Stimulated activated CD8-positive, alpha-beta memory T cell treated with anti-CD3 and anti-CD28 coated beads, Interleukin-12 subunit alpha, Interleukin-12 subunit beta, amount 100 ng/mL, for 24 hours (primary cell): ENCODE data around the gene C4orf50.

Experiments used
- DNase-seq: peaks from one replicate; pipeline ENCODE4 v3.0.0-alpha.2; 2020; ENCODE audit errors: extremely low read depth

Gene C4orf50

DNA sequence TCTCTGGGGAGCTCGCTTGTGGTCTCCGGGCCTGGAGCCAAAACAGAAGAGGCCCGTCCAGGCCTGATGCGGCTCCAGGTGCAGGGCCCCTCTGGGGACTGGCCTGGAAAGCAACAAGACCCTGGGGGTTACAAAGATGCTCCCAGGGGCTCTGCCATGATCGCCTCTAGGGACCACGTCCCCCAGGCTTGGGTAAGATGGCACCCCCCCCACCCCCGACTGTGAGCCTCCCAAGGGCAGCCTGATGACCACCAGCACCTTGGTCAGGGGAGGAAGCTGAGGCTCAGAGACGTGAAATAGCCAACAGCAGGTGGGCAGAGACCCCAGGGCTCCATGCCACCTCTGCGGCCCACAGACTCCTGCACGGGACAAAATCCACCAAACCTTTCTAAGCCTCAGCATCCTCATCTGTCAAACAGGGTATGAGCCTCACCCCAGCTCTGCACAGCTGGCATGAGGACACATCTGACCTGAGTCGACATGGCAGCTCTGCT lies 25.4 kb downstream of the C4orf50 start:
- DNase-seq = no peak

DNA sequence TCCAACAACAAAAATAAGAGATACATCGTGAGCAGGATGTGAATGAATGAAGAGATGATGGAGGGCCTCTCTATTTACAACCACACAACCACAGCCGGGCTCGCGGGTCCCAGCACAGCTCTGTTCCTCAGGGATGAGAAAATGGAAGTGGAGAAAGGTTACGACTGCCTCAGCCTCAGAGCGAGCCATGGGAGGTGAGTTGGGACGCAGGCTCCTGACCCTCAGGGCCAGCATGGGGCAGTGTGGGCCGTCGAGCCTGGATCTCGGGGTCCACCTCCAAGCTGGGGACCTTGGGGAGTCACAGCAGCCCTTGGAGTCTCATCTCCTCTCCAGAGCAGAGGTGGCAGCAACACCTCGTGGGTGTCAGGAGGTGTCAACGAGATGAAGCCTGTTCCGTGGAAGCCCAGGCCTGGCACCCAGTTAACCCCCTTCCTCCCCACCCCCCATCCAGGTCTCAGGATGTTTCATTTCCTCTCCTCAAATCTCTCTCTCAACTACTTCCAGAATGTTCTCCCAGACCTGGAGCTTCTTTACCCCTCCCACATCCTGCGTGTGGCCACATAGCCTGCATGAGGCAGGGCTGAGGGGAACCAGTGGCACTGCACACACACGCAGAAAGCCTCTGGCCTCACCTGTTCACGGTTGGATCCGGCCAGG lies 25.9 kb downstream of the C4orf50 start:
- DNase-seq = no peak

DNA sequence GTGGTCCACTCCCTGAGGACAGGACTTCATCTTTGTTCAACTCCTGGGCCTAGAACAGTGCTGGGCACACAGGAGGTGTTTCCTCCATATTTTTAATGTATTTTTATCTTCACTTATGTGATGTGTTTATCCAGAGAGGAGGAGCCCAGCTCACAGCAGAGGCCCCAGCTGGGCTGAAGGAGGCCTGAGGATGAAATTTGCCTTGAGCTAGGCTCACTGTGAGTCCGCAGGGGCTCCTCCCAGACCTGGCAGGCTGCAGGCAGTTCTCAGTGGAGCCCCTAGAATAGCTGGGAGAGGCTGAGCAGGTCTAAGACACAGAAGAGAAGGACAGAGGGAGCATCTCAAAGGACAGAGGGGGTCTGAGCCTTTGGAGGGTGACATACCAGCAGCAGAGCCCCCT lies 26.8 kb downstream of the C4orf50 start:
- no peak for DNase-seq

DNA sequence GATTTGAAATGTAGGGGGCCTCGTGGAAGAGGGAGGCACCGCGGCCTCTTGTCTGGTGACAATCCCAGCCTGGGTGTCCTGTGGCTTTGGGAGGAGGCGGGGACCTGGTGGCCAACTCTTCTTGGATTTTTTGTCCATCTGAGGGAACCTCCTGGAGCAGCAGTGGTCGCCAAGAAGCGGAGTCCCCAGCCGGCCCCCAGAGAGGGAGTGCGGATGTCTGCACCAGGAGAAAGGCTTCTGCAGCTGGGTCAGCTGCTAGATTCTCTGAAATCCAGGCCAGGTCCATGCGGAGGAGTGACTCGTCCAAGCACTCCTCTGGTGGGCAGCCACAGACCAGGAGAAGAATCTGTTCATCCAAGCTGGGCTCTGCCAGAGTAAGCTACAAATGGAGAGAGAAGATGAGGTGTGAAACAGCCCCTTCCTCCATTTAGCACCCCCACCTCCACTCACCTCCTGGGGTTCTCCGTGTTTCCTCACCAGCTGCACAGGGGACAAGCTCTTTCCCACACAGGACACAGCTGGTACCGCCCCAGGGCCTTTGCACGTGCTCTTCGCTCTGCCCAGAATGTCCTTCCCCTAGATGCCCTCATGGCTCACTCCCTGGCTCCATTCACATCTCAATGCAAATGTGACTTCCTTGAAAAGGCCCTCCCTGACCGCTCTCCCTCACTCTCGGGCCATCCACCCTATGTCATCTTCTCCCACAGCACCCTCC lies 27.6 kb downstream of the C4orf50 start:
- DNase-seq = no peak

DNA sequence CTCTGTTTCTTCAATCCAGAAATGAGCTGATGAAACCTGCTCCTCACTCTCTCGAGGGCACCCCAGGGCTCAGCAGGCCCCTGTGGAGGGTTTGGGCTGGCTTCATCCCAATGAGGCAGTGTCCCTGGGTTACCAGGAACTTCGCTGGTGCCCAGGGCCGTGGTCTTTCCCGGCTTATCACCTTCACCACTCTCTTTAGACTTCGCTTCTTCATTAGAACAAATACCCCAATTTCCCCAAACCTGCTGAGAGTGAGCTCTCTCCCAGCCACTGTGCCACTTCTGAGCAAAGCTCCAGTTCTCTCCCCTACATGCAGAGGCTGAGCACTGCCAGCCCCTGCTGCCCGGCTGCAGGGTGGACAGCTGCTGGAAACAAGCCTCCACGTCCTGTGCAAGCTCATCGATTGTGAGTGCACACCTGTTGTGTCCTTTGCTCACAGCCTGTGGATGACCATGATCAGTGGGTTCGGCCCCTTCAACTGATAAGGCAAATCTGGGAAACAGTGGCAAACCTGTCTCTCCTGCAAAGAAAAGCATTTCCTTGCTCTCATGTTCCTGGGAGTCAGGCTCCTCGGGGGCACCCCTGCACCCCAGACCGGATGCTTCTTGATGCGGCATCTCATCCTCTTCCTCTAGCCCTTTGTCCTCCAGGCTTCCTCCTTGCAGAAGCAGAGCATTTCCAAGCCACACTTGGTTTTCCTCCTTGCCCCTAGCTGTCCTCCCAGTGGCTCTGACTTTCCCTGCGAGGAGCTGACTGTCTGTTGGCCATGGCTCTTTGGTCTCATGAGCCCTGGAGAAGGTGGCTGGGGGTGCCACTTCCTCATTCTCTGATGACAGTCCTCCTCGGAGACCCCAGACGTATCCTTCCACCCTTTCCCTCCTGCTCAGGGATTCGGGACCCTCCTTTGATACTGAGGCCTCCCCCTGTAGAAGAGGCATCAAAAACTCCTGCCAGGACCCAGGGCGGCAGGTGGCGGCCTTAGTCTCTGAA lies 28.7 kb downstream of the C4orf50 start:
- no peak for DNase-seq

DNA sequence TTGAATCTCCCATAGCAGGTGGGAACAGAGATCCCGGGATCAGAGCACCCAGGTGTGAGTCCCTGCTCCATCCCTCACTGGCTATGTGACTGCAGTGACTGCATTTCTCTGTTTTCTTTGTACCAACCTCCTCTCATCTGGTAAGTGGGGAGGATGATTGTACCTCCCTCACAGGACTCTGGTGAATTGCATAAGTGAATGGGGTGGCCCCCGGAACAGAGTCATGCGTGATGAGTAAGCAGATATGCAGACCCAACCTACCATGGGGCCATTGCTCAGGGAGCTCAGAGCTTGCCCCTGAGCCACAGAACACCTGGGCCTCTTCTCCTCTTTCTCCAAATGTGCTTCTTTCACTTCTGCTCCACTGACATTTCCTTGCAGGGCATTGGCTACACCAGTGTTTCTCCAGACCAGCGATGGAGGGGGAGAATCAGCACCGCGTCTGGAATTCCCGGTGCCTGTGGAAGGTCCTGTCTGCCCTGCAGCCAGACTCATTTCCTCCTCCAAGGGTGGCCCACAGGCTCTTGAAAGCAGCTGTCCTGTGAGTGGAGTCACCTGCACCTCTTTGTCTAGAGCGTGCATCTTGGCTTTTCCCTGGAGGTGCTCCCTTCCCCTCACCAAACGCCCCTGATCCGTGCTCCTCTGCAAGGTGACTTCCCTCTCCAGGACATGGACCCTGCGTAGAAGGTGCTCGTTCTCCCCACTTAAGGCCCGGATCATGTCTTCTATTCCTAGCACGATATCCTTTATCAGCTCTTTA lies 30.0 kb downstream of the C4orf50 start:
- DNase-seq = no peak

DNA sequence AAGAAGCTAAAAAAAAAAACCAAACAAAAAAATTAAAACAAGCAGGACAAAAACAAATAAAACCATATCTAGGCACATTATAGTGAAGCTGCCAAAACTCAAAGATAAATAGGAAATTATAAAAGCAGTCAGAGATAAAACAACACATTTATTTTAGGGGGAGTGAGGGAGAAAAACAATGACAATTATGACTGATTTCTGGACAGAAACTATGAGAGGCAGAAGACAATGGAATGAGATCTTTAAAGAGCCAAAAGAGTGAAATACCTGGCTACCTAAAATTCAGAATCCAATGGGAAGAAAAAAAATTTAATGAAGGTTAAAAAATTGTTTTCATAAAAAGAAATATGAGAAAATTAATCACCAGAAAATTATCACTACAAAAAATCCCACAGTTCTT lies 33.4 kb downstream of the C4orf50 start:
- no peak for DNase-seq

DNA sequence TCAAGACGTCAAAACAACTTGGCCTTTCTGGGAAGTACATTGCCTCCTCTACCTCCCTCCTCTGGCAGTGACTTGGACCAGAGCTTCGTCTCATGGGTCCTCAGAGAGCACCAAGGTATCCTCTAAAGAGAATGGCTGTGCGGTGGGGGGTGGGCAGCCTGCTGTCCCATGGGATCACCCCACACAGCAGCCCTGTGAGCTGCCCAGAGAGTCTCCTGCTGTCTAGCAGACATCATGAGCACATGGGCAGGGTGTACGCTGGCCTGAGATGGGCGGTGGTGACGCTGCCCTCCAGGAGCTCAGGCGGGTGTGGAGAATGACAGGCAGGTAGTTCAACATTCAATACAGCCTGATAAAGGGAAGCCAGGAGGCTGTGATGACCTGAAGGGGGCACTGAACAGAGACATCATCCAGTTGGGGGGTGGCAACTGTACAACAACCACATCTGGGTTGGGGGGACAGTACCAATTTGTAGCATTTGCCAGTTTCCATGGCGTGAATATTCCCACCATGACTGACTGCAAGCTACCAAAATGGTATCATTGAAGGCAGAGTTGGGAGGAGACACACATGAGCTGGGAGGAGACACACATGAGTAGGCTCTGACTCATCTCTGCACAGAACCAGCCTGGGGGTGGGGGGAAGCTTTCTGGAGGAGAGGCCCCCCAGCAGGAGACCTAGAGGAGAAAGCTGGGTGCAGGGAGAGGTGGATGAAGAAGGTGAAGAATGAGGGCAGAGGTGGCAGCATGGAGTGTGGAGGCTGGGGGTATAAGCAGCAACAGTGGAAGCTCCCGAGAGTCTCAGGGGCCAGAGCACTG lies 35.9 kb downstream of the C4orf50 start:
- no peak for DNase-seq

DNA sequence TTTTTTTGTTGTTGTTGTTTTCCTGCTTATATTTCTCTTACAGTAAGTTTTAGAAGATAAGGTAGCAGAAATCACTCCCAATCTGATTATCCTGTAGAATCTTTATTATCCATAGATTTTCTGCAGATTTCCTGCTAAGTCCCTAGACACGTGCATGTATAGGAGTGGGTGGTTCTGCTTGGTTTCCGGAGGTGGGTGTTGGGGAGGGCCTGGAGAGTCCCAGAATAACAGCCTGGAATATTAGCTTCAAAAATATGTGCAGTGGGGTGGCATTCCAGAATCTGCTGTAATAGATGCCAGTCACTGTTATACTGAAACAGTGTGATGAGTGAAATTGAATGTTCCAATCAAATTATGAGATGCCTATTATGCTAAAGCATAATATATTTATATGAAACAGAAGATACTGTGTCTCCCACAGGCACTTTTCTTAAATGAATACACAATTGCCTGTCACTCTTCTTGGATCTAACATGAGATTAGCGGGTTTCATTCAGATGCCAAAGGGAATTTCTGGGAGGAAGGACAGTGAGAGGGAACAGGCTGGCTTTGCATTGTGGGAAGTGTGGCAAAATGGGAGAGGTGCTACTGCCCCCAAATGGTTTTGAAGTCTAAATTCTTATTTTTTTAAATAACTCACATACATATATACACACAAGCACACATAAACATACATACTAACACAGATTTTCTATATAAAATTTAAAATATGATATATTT lies 37.6 kb downstream of the C4orf50 start:
- no peak for DNase-seq

DNA sequence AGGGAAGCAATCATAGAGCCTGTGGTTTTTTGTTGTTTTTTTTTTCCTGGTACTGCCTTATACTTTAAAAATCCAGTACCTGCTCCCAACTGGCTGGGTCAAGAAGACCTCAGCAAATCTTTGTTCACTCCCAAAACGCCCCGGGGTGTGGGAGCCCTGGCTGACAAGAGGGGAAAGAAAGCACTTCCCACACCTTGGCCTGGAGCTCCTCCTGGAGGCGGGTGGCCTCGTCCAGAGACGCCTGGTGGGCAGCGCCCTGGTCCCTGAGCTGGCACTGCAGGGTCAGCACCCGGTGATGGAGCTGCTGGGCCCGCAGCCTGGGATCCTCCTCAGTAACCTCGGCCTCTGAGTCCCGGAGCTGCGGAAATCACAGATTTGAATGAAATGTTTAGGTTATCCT lies 38.2 kb downstream of the C4orf50 start:
- no peak for DNase-seq

DNA sequence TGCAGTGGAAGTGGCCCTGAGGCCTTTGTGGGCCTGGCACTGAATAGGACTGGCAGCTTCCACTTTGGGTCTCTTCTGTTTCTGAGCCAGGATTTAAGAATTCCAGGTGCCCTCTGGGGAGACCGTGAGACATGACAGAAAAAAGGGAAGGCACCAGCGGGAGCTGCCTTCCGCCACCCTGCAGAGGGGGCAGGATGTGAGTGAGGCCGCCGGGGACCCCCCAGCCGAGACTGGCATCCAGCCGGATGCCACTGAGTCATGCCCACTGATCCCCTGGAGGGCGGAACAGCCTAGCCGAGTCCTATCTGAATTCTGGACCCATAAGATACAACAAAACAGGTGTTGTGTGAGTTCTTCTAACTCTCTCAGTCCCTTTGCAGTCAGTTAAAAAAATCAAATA lies 41.3 kb downstream of the C4orf50 start:
- no peak for DNase-seq

DNA sequence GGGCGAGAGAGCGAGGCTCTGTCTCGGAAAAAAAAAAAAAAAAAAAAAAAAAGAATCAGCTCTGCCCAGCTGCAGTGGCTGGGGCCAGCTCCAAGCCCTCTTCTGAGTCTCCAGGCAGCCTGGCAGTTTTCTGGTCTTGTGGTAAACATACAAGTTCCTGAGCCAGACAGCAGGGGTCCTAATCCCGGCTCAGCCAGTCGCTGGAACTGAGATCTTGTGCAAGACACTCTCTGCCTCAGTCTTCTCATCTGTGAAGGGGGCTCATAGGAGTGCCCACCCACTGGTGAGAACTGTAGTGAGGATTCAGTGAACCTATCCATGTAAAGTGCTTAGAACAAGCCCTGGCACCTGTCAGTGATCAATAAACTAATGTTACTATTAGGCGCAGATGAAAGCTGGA lies 41.8 kb downstream of the C4orf50 start:
- no peak for DNase-seq

DNA sequence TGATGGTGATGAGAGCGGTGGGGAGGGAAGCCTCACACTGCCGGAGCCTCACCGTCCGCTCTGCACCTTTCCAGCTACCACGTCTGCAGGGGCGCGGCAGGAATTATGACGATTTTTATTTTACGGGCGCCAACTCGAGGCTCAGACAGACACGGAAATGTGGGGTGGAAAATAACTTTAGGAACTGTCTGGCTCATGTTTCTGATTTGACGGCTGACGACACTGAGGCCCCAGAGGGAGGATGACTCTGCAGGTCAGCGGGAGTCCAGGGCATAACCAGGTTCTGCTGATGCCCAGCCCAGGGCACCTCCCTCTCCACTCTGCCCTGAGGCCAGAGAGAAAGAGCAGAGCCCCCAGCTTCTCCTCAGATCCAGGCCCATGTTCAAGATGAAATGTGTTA lies 43.9 kb downstream of the C4orf50 start:
- no peak for DNase-seq

DNA sequence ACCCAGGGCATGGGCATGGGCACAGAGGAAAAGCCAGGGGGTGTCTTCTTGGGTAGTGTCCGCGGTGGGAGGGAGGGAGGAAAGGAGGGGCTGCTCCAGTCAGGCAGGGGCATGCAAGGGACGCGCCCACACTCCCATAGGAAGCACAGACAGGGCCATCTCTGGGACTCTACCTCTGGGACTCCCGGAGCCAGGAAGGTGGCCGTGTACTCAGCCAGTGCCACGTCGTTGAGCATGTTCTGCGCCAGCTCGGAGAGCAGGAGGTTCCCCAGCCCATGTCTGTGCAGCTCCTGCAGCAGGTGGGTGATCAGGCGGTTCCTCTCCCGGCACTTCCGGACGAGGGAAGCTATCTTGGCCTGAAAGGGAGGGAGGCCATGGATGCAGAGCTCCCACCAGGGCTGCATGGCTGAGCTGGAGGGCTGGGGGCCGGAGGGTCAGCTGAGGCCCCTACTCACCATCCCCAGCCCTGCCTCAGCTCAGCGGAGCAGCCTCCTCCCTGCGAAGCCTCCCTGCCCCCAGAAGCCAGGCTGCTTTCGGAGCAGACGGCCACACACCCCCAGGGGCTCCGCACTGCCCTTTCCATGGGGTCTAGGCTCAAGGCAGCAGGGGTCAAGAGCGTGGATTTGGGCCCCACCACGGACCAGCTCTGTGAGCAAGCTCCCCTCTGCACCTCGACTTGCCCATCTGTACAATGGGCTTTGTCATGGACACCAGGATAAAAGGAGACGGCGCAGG lies 44.6 kb downstream of the C4orf50 start:
- no peak for DNase-seq

DNA sequence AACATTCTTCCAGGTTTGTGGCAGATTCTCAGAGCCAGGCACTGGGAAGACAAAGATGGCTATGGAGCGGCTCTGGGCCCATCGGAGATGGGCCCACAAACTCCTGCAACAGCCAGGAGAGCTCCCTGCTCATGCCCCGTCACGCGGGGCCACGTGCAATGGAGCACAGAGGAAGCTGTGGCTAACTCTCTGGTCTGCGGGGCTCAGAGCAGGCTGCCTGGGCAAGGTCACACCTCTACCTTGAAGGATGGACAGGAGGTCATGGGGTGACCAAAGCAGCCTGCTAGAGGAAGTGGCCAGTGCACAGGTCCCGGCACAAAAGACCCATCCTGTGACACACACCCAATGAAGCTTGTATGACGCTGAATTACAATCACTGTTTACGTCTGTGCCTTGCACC lies 45.2 kb downstream of the C4orf50 start:
- no peak for DNase-seq

DNA sequence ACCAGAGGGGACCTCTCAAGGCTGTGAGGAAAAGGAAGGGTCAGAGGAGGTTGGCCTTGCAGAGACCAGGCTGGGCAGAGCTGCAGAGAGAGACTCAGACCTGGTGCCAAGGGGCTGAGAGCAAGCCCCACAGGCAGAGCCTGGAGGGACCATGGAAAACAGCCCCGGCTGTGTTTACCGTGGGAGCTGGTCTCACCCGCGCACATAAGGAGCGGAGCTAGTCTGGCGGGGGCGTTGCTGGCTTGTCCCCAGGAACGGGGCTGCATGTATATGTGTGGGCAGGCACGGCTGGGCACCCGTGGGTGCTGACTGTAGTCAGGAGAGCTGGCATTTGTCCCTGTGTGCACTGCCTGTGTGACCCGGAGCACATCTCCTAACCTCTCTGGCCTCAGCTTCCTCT lies 45.7 kb downstream of the C4orf50 start:
- no peak for DNase-seq

DNA sequence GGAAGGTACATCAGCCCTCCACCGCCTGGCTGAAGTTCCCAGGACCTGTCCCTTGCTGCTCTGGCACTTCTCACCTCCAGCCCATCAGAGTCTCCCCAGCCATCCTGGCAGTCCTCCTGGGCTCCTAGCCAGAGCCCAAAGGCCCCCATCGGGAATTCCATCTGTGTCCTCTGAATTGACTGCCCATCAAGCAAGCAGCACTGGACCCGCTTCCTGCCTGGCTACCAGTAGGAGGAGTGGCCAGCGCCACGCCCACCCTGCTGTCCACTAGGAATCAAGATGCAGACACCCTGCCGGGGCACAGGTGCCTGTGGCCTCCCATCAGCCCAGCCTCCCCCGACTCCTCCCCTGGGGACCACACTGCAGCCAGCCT lies 47.2 kb downstream of the C4orf50 start:
- DNase-seq = no peak

DNA sequence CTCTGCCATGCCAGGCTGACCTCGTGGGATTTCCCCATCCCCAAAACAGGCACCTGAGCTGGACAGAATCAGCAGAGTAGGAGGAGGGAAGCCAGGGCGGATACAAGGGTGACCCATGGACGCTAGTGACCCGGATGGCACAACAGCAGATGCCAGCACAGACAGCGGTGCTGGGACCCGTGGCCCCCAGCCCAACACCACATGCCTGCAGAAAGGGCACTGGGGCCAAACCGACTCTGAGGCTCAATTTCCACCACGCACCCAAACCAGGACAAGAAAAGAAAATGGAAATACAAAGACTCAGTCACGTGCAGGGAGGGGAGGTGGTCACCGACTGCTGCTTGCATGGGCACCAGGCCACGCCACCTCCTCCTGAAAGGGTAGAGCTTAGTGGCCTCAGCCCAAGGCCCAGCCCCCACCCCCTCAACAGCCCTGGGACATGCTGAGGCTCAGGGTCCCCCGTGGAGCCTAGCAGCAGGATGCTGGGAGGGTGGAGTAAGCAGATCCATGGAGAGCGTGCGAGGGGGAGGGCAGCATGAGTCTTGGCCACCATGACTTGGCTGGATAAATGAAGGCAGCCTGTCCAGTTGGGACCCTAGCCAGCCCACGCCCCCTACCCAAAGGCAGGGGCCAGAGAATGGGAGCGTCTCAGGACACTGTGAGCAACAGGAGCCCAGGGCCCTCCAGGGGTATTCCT lies 47.7 kb downstream of the C4orf50 start:
- no peak for DNase-seq

DNA sequence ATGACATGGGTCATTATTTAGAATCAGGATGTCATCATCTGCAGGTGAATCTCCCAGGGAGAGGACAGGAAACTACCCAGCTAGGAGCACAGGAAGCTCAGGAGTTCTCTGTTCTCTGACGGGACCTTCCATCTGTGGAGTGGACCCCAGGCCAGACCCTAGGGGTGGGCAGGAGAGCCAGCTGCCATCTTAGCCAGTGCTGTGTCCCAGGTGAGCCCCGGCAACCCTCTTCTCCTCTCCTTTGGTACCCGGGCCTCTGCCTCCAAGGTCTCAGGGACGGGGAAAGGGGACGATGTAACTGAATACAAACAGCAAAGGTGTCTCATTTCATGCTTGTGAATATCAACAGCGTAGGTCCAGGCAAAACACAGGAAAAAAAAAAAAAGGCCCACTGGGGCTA lies 48.5 kb downstream of the C4orf50 start:
- no peak for DNase-seq
